HCT116 (cell line): ENCODE results near the gene METTL3. TPM values are rescaled to one million over a fixed set of nuclear protein-coding genes. Genes with fewer than 3 reads are reported as not detected.

ENCODE experiments used
- ATAC-seq: fragments of 200-7000 bp; cut with Tn5 transposase; 2 replicates; pipeline ENCODE4 v1.9.1; 2020; ENCODE audit warnings: mild to moderate bottlenecking, moderate library complexity
- BruUV-seq: library from RNA; stranded (reverse); fragments of 400-500 nt; replicated peaks from 2 replicates; lab custom pipeline; 2021; lab: Mats Ljungman, UMichigan
- CTCF ChIA-PET: fragments of 300-600 bp; sonication (Branson Sonifier 250); formaldehyde crosslinking; loops from one replicate; lab custom pipeline; 2021; ENCODE audit warnings: antibody characterized with exemption; lab: Charles Lee
- POLR2A ChIA-PET: fragments of 300-600, 350-600 bp; sonication (Branson Sonifier 250); formaldehyde crosslinking; loops from one replicate; lab custom pipeline; 2021; ENCODE audit warnings: antibody characterized with exemption; lab: Charles Lee
- RAD21 ChIA-PET, 2 experiments: fragments of 300-600 bp; sonication (Branson Sonifier 250); formaldehyde crosslinking; loops; one replicate each; lab custom pipeline; 2023; ENCODE audit warnings: low total read pairs in 2 of 2; ENCODE audit not compliant: uncharacterized antibody in 2 of 2, unreplicated experiment in 2 of 2, low non-redundant PET in 1 of 2; lab: Charles Lee
- DNase-seq: peaks from one replicate; pipeline ENCODE4 v3.0.0-alpha.2; 2010; ENCODE audit warnings: low read depth, low spot score
- H2AFZ ChIP-seq: fragments of 200-600 bp; shearing (Covaris generic), sonication (generic); 2 replicates; pipeline ENCODE4 v1.6.1; 2017; ENCODE audit warnings: low read depth, mixed run types, mixed read lengths, antibody characterized with exemption, low read length; ENCODE audit not compliant: poor library complexity, severe bottlenecking
- H3K27ac ChIP-seq: 2 replicates; pipeline ENCODE4 v1.5.1; 2012; ENCODE audit warnings: low read depth, low read length
- H3K27me3 ChIP-seq: fragments of 200-600 bp; sonication (generic); 2 replicates; pipeline ENCODE4 v1.6.1; 2016; ENCODE audit warnings: mixed run types, low read length, mixed read lengths; ENCODE audit not compliant: insufficient read depth
- H3K36me3 ChIP-seq, 2 experiments: fragments of 200-500 bp in 1 of 2; fragments of 200-600 bp in 1 of 2; sonication (Bioruptor generic) in 1 of 2; sonication (generic) in 1 of 2; 2 replicates each; pipeline versions ENCODE4 v1.5.1 to v1.6.1; 2014 to 2016; ENCODE audit warnings: low read length in 2 of 2, inconsistent platforms in 1 of 2, mixed read lengths in 1 of 2, mixed run types in 1 of 2; ENCODE audit not compliant: insufficient read depth in 2 of 2, control insufficient read depth in 1 of 2
- H3K4me1 ChIP-seq, 2 experiments: fragments of 200-600 bp in 1 of 2; sonication (generic) in 1 of 2; 2 replicates each; pipeline versions ENCODE4 v1.5.1 to v1.6.1; 2012 to 2017; ENCODE audit warnings: low read length in 2 of 2, inconsistent platforms in 1 of 2, mild to moderate bottlenecking in 1 of 2, mixed read lengths in 1 of 2, mixed run types in 1 of 2, moderate library complexity in 1 of 2; ENCODE audit not compliant: insufficient read depth in 2 of 2, control insufficient read depth in 1 of 2
- H3K4me2 ChIP-seq: fragments of 200-600 bp; sonication (generic); 2 replicates; pipeline ENCODE4 v1.6.1; 2017; ENCODE audit warnings: mixed run types, low read length, mixed read lengths
- H3K4me3 ChIP-seq, 2 experiments: fragments of 200-600 bp in 1 of 2; sonication (generic) in 1 of 2; replicated peaks in 1 of 2; 2 replicates each; pipeline ENCODE4 v1.5.1; 2011 to 2016; ENCODE audit warnings: low read length in 2 of 2, control low read depth in 1 of 2, low read depth in 1 of 2, mild to moderate bottlenecking in 1 of 2, mixed read lengths in 1 of 2, mixed run types in 1 of 2
- H3K79me2 ChIP-seq: fragments of 200-600 bp; sonication (generic); 2 replicates; pipeline ENCODE4 v1.6.1; 2017; ENCODE audit warnings: mild to moderate bottlenecking, mixed run types, low read length, moderate library complexity, mixed read lengths; ENCODE audit not compliant: insufficient read depth
- H3K9ac ChIP-seq: fragments of 200-600 bp; sonication (generic); 2 replicates; pipeline ENCODE4 v1.6.1; 2016; ENCODE audit warnings: low read length, mixed read lengths
- H3K9me2 ChIP-seq: fragments of 200-600 bp; sonication (generic), shearing (Covaris generic); 2 replicates; pipeline ENCODE4 v1.6.1; 2017; ENCODE audit warnings: mixed run types, mild to moderate bottlenecking, moderate library complexity; ENCODE audit not compliant: insufficient read depth
- H3K9me3 ChIP-seq, 2 experiments: fragments of 200-500 bp in 1 of 2; fragments of 200-600 bp in 1 of 2; sonication (Bioruptor generic) in 1 of 2; sonication (generic) in 1 of 2; 2 replicates each; pipeline ENCODE4 v1.6.1; 2014 to 2017; ENCODE audit warnings: low read length in 2 of 2, mixed read lengths in 2 of 2, inconsistent platforms in 1 of 2, low read depth in 1 of 2, mild to moderate bottlenecking in 1 of 2, mixed run types in 1 of 2, moderate library complexity in 1 of 2; ENCODE audit not compliant: control insufficient read depth in 1 of 2, insufficient read depth in 1 of 2
- H4K20me1 ChIP-seq: fragments of 200-600 bp; sonication (generic), shearing (Covaris generic); 2 replicates; pipeline ENCODE4 v1.6.1; 2017; ENCODE audit warnings: mixed run types, mild to moderate bottlenecking, moderate library complexity; ENCODE audit not compliant: insufficient read depth
- ATF3 ChIP-seq: IDR thresholded peaks from 2 replicates; pipeline ENCODE4 v1.6.1; 2012
- CBX3 ChIP-seq: IDR thresholded peaks from 2 replicates; pipeline ENCODE4 v1.6.1; 2012; ENCODE audit warnings: low read depth
- CTCF ChIP-seq, 3 experiments: fragments of 200-600 bp in 1 of 3; sonication (generic) in 1 of 3; IDR thresholded peaks in 2 of 3; conservative IDR thresholded peaks in 1 of 3; 2 replicates each; pipeline ENCODE4 v1.5.1; 2012 to 2017; ENCODE audit warnings: low read depth in 2 of 3, low read length in 2 of 3, antibody characterized with exemption in 1 of 3, borderline replicate concordance in 1 of 3, control low read depth in 1 of 3, mild to moderate bottlenecking in 1 of 3, mixed read lengths in 1 of 3, mixed run types in 1 of 3, moderate library complexity in 1 of 3; ENCODE audit not compliant: insufficient read depth in 1 of 3
- EGR1 ChIP-seq: IDR thresholded peaks from 2 replicates; pipeline ENCODE4 v1.6.1; 2012; ENCODE audit warnings: low read depth
- EZH2phosphoT487 ChIP-seq: fragments of 200-600 bp; IDR thresholded peaks from 2 replicates; pipeline ENCODE4 v1.6.1; 2018; ENCODE audit warnings: antibody characterized with exemption, borderline replicate concordance
- FOSL1 ChIP-seq: IDR thresholded peaks from 2 replicates; pipeline ENCODE4 v1.6.1; 2012; ENCODE audit warnings: low read depth
- JUND ChIP-seq: IDR thresholded peaks from 2 replicates; pipeline ENCODE4 v1.6.1; 2012
- POLR2AphosphoS5 ChIP-seq: IDR thresholded peaks from 2 replicates; pipeline ENCODE4 v1.6.1; 2011; ENCODE audit warnings: mild to moderate bottlenecking, low read depth, low read length, moderate library complexity
- RAD21 ChIP-seq: IDR thresholded peaks from 2 replicates; pipeline ENCODE4 v1.6.1; 2012; ENCODE audit warnings: low read depth, mild to moderate bottlenecking
- REST ChIP-seq: IDR thresholded peaks from 2 replicates; pipeline ENCODE4 v1.6.1; 2012; ENCODE audit warnings: low read depth
- SIN3A ChIP-seq: IDR thresholded peaks from 2 replicates; pipeline ENCODE4 v1.6.1; 2012; ENCODE audit warnings: low read depth
- SP1 ChIP-seq: IDR thresholded peaks from 2 replicates; pipeline ENCODE4 v1.6.1; 2012; ENCODE audit warnings: low read depth
- TCF7L2 ChIP-seq: IDR thresholded peaks from 2 replicates; pipeline ENCODE4 v1.7.0; 2011; ENCODE audit warnings: borderline replicate concordance, inconsistent platforms; ENCODE audit not compliant: insufficient read depth, insufficient read length; ENCODE audit errors: extremely low read depth
- YY1 ChIP-seq: IDR thresholded peaks from 2 replicates; pipeline ENCODE4 v1.6.1; 2011; ENCODE audit warnings: low read length, low read depth, moderate library complexity, mild to moderate bottlenecking; ENCODE audit not compliant: insufficient replicate concordance; ENCODE audit errors: extremely low read depth
- ZBTB33 ChIP-seq: IDR thresholded peaks from 2 replicates; pipeline ENCODE4 v1.6.1; 2011; ENCODE audit warnings: mild to moderate bottlenecking, low read length, moderate library complexity; ENCODE audit not compliant: insufficient replicate concordance; ENCODE audit errors: extremely low read depth
- ZFX ChIP-seq: fragments of 450-650 bp; IDR thresholded peaks from 2 replicates; pipeline ENCODE4 v1.6.1; 2017
- intact Hi-C: fragments of 100-400 bp; cut with micrococcal nuclease; formaldehyde crosslinking; loops from 2 replicates; pipeline ENCODE4 v1.10.0; 2022
- total RNA-seq: library from RNA; stranded (reverse); gene quantifications from one replicate; pipeline ENCODE4 v1.2.1, GENCODE V29; 2021; ENCODE audit not compliant: unreplicated experiment

The METTL3 gene
- total RNA-seq, 1 experiment from 2014 or later: 62.3 TPM

GRCh38 chr14:21467616-21468015, 43.5 kb downstream of the METTL3 start:
- RAD21 ChIA-PET: no interaction called here
- intact Hi-C loops: no loop called here
- Histone ChIP-seq H3K4me3 (no peak overlapping the region), H3K4me2 (no peak overlapping the region), H2AFZ (no peak overlapping the region), H3K79me2 (no peaks in the 10 kb centered on the region), H4K20me1 (no peaks in the 10 kb centered on the region), H3K4me1 (no peaks in the 10 kb centered on the region), H3K36me3 (peaks cover 12 to 22% of the 10 kb centered on the region in 2 experiments; a peak in 3 of 4 replicates), H3K9me2 (no peaks in the 10 kb centered on the region), H3K9me3 (no peaks in the 10 kb centered on the region), H3K27me3 (no peaks in the 10 kb centered on the region), H3K9ac (no peak overlapping the region), H3K27ac (no peak overlapping the region)
- ATAC-seq (no peak), DNase-seq (no peak)
- no TSS peak for BruUV-seq
- TF ChIP-seq ZFX (no peak), ZBTB33 (no peak), EGR1 (no peak), ATF3 (no peak), REST (no peak), EZH2phosphoT487 (no peak), CBX3 (no peak), SP1 (no peak), JUND (no peak), SIN3A (no peak), FOSL1 (no peak), YY1 (no peak), POLR2AphosphoS5 (no peak), TCF7L2 (no peak), CTCF (IDR thresholded peaks at IDR 0.05 in 2 of 3, conservative IDR thresholded peaks at IDR 0.05 in 1 of 3; ENCODE audit: borderline replicate concordance in 1 of 3, insufficient read depth in 1 of 3, low read depth in 2 of 3, low read length in 2 of 3) (no peak), RAD21 (no peak)
- CTCF ChIA-PET: no interaction called here
- POLR2A ChIA-PET: no interaction called here
